ENCODE data around the gene INO80E.
"Not testable (repeated sequence)": the region's sequence is repeated elsewhere in the genome, so short reads cannot be mapped to it uniquely, and the experiment has no call there.

Gene INO80E

GRCh38 chr16:29995911-29996765 is at the start of gene INO80E:
TSS of gene INO80E (plus strand) at chr16:29996241. CDS start at chr16:29996311, 70 bp downstream.
- peak; percentile 88 for DNase-seq

- DNase-seq, result no peak
These were observed 48.1 kb upstream of the INO80E start for GRCh38 chr16:29947897-29948296.

GRCh38 chr16:29950806-29951461 is 45.1 kb upstream of the INO80E start:
- no peak for DNase-seq

GRCh38 chr16:29951625-29952365 is 44.2 kb upstream of the INO80E start:
- DNase-seq, result no peak

GRCh38 chr16:29958756-29959155 is 37.3 kb upstream of the INO80E start:
- no peak for DNase-seq

GRCh38 chr16:29959293-29959692 is 36.7 kb upstream of the INO80E start:
- DNase-seq, result no peak

GRCh38 chr16:29959821-29960220 is 36.2 kb upstream of the INO80E start:
- DNase-seq, result not testable (repeated sequence)

GRCh38 chr16:29961127-29961478 is 34.9 kb upstream of the INO80E start:
- peak; percentile 29 for DNase-seq

GRCh38 chr16:29961479-29962343 is 34.3 kb upstream of the INO80E start, which contains the start of gene TMEM219:
TSS of gene TMEM219 (plus strand) at chr16:29962079. CDS start at chr16:29963144, 1,065 bp downstream.
- DNase-seq, result peak; percentile 69

- no peak for DNase-seq
These were observed 33.6 kb upstream of the INO80E start for GRCh38 chr16:29962344-29962994.

GRCh38 chr16:29963021-29963743 is 32.9 kb upstream of the INO80E start:
- DNase-seq, result no peak

GRCh38 chr16:29968205-29968604 is 27.8 kb upstream of the INO80E start:
- no peak for DNase-seq

GRCh38 chr16:29971304-29971703 is 24.7 kb upstream of the INO80E start:
- no peak for DNase-seq

- DNase-seq, result no peak
These were observed 23.5 kb upstream of the INO80E start for GRCh38 chr16:29972500-29972899.

- no peak for DNase-seq
These were observed 23.1 kb upstream of the INO80E start for GRCh38 chr16:29972992-29973383.

- DNase-seq, result peak; percentile 97
These were observed 22.4 kb upstream of the INO80E start, which contains the start of gene TAOK2 for GRCh38 chr16:29973384-29974246. TSS of gene TAOK2 (plus strand) at chr16:29973868. CDS start at chr16:29977773, 3,905 bp downstream.

GRCh38 chr16:29974291-29975133 is 21.5 kb upstream of the INO80E start:
- DNase-seq, result no peak

- no peak for DNase-seq
These were observed 20.9 kb upstream of the INO80E start for GRCh38 chr16:29975134-29975538.

All from DMS 273 treated with DMSO at 0.1 percent for 48 hours (cell line).